ENCODE results near the gene MAP2K2. TPM values are rescaled to one million over a fixed set of nuclear protein-coding genes. Genes with fewer than 3 reads are reported as not detected.
A peak's percentile ranks its signal among the peaks of the same experiment; 100 is the strongest.

MAP2K2 gene
- total RNA-seq, 6 donors from 2014 or later: 86.8 to 170 (median 134) TPM

DNA sequence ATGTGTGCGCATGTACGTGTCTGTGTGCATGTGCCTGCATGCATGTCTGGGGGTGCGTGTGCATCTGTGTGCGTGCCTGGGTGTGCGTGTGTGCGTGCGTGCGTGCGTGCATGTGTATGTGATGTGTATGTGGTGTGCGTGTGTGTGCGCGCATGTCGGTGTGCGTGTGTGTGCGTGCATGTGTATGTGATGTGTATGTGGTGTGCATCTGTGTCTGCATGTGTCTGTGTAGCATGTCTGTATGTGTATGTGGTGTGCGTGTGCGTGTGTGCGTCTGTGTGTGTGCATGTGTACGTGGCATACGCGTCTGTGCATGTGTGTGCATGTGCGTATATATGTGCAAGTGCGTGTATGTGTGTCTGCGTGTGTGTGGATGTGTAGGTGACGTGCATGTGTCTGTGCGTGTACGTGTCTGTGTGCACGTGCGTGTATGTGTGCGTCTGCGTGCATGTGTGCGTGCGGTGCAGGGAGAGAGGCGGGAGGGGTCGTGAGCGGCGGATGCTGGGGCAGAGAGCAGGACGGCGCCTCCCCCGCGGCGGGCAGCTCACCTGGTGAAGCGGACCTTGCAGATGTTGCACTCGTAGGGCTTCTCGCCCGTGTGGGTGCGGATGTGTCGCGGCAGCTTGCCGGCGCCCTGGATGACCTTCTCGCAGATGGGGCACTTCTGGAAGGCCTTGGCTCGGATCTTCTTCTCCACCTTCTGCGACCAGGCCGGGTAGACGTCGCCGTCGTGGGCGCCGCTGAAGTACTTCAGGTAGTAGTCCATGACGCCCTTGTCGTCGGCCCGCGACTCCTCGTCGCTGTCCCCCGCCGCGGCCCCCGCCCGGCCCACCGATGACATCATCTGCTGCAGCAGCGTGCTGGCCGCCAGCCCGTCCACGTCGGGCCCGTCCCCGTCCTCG, 70.2 kb downstream of the MAP2K2 start:
- 90 to 91% methylated on average over 75 to 76 of the region's 82 CpGs for WGBS, 2 donors
- Histone ChIP-seq H3K9me3 (no peaks in the 10 kb centered on the region), H3K4me1 (peaks cover 31 to 75% (median 39%) of the 10 kb centered on the region in 4 donors), H3K27me3 (no peaks in the 10 kb centered on the region), H3K27ac (peak overlapping the region in 1 of 4 donors; percentile 82), H3K36me3 (peaks cover 11 to 51% (median 43%) of the 10 kb centered on the region in 4 donors), H3K4me3 (no peak overlapping the region)
- TF ChIP-seq, protein P1, sequence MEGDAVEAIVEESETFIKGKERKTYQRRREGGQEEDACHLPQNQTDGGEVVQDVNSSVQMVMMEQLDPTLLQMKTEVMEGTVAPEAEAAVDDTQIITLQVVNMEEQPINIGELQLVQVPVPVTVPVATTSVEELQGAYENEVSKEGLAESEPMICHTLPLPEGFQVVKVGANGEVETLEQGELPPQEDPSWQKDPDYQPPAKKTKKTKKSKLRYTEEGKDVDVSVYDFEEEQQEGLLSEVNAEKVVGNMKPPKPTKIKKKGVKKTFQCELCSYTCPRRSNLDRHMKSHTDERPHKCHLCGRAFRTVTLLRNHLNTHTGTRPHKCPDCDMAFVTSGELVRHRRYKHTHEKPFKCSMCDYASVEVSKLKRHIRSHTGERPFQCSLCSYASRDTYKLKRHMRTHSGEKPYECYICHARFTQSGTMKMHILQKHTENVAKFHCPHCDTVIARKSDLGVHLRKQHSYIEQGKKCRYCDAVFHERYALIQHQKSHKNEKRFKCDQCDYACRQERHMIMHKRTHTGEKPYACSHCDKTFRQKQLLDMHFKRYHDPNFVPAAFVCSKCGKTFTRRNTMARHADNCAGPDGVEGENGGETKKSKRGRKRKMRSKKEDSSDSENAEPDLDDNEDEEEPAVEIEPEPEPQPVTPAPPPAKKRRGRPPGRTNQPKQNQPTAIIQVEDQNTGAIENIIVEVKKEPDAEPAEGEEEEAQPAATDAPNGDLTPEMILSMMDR (IDR thresholded peaks at IDR 0.05): no peak
- no peak for TF ChIP-seq EP300 (IDR thresholded peaks at IDR 0.05)
- TF ChIP-seq POLR2A (IDR thresholded peaks at IDR 0.05): no peak
- TF ChIP-seq POLR2AphosphoS5 (IDR thresholded peaks at IDR 0.05): no peak
- DNase-seq (peak in 1 of 2 donors; percentile 87), ATAC-seq (ENCODE audit: low FRiP score in 2 of 2) (no peak)

DNA sequence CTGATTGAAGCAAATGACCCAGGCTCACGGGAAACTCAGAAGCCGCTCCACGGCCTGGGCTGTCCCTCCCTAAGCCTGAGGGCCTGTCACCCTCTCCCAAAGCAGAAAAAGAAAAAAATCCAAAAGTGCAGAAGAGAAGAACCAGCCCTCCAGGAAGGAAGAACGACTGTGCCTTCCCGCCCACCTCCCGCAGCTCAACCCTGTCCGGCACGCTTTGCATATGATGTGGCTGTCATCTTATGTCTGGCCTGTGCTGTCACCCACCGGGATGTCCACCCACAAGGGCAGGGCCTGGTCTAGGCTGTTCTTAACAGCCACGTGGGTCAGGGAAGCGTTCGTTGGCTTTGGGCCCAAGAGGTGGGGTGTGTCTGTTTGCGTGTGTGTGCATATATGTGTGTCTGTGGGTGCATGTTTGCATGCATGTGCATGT, 70.9 kb downstream of the MAP2K2 start:
- ATAC-seq (ENCODE audit: low FRiP score in 2 of 2) (no peak), DNase-seq (no peak)
- TF ChIP-seq POLR2A (IDR thresholded peaks at IDR 0.05) (no peak), EP300 (IDR thresholded peaks at IDR 0.05) (no peak), POLR2AphosphoS5 (IDR thresholded peaks at IDR 0.05) (no peak)
- TF ChIP-seq, protein P1 (IDR thresholded peaks at IDR 0.05): no peak
- H3K36me3 ChIP-seq: peaks cover 11 to 56% (median 47%) of the 10 kb centered on the region in 4 donors
- peaks cover 24 to 68% (median 33%) of the 10 kb centered on the region in 4 donors for H3K4me1 ChIP-seq
- H3K27ac ChIP-seq: peak overlapping the region; percentile 67 to 82 (median 74)
- peak overlapping the region in 1 of 4 donors; percentile 15 for H3K4me3 ChIP-seq
- WGBS, 2 donors: 35 to 40% methylated on average over 8 to 13 of the region's 13 CpGs
- no peaks in the 10 kb centered on the region for H3K9me3 ChIP-seq
- no peaks in the 10 kb centered on the region for H3K27me3 ChIP-seq

DNA sequence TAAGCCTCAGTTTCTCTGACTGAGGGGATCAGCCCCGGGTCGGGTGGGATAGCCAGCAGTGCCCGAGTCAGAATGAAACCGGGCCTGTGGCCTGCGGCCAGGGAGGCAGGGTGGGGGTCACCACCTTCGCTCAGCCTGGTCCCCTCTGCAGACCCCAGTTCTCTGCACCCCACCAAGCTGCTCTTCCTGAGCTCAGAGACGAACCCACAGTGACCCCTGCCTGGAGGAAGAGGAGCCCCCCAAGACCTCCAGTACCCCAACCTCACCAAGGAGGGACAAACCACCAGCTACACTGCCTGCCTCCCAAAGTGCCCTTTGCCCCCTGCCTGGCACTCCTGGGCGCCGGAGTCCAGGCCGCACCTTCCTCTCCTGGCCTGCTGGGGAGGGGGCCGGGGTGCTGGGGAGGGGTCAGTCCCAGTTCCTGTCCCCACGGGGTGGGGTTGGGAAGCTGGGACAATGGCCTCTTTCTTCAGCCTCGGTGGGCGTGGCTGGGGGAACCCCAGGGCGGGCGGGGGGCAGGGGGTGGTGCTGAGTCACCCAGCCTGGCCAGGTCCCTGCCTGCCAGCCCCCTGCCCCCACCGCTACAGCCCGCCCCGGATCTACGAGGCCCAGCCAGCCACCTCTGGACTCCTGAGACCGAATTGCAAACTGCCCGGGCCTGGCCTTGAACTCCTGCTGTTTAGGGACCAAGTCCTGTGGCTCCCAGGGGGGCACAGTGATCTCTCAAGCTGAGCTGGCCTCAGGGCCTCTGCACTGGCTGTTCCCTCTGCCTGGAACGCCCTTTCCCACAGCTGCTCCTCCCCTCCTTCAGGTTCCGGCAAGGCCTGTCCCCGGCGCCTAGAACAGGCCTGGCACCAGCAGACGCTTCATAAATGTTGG, 71.6 kb downstream of the MAP2K2 start:
- Histone ChIP-seq H3K27me3 (no peaks in the 10 kb centered on the region), H3K36me3 (peaks cover 11 to 62% (median 52%) of the 10 kb centered on the region in 4 donors), H3K27ac (peak overlapping the region; percentile 67 to 82 (median 74)), H3K4me3 (peak overlapping the region in 1 of 4 donors; percentile 15), H3K4me1 (peaks cover 21 to 62% (median 26%) of the 10 kb centered on the region in 4 donors), H3K9me3 (no peaks in the 10 kb centered on the region)
- DNase-seq (peak; percentile 69 to 85), ATAC-seq (ENCODE audit: low FRiP score in 2 of 2) (peak in 1 of 2 donors; percentile 58)
- TF ChIP-seq, protein P1 (IDR thresholded peaks at IDR 0.05): no peak
- no peak for TF ChIP-seq POLR2A (IDR thresholded peaks at IDR 0.05)
- TF ChIP-seq POLR2AphosphoS5 (IDR thresholded peaks at IDR 0.05): no peak
- TF ChIP-seq EP300 (IDR thresholded peaks at IDR 0.05): no peak
- WGBS, 2 donors: 41 to 46% methylated on average over 10 to 13 of the region's 27 CpGs

DNA sequence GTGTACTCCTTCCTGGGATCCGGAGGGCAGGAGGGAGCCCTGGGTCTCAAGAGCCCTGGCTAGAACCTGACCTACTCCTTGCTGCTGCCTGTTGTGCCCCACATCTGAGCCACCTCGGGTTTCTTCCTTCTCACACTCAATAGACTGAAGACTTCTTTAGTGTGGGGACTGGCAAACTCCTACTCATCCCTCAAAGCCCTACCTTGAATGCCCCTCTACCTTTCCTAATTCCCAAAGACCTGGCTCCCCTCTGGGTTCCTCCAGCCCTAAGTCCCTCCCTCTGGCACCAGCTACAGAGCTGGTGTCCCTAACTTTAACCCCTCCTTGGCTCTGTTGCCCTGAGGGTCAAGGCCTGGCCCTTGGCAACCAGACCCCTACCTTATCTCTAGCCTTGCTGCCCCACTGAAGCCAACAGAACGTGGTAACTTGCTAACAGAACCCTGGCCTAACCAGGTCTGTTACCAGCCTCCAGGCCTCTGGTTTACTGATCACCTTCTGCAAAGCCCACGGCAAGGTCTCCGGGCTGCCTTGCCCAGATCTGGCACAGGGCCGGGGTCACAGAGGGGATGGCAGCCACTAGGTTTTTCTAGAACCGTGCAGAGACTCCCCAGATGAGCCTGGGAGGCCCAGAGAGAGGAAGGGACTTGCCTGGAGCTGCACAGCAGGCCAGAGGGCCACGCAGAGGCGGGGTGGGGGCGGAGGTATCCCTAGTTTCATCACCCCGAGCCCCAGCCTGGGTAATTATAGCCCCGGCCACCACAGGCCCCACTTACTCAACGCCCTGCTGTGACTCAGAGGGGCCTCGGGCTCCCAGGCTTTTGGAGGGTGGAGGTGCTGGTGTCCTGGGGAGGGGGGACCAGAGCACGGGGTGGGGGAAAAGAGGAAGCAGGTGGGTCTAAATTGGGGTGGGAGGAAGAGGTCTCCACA, 72.5 kb downstream of the MAP2K2 start:
- WGBS, 2 donors: 76 to 84% methylated on average over 9 to 15 of the region's 15 CpGs
- no peaks in the 10 kb centered on the region for H3K9me3 ChIP-seq
- peak; percentile 13 to 62 for ATAC-seq (ENCODE audit: low FRiP score in 2 of 2)
- H3K27me3 ChIP-seq: no peaks in the 10 kb centered on the region
- peak overlapping the region; percentile 67 to 82 (median 74) for H3K27ac ChIP-seq
- peak; percentile 64 to 82 for DNase-seq
- H3K4me3 ChIP-seq: peak overlapping the region in 1 of 4 donors; percentile 15
- H3K36me3 ChIP-seq: peaks cover 11 to 71% (median 60%) of the 10 kb centered on the region in 4 donors
- H3K4me1 ChIP-seq: peaks cover 20 to 58% (median 23%) of the 10 kb centered on the region in 4 donors
- no peak for TF ChIP-seq POLR2AphosphoS5 (IDR thresholded peaks at IDR 0.05)
- TF ChIP-seq, protein P1 (IDR thresholded peaks at IDR 0.05): no peak
